Vagina (tissue), 2 donors: ENCODE data around the gene UNC13A.

Experiments used
- POLR2A ChIP-seq, 2 donors: fragments of 450-650 bp; IDR thresholded peaks; one replicate each; pipeline ENCODE4 v1.6.1; 2017; ENCODE audit warnings: antibody characterized with exemption in 2 of 2, mild to moderate bottlenecking in 2 of 2, moderate library complexity in 2 of 2
- POLR2AphosphoS5 ChIP-seq, 2 donors: sonication (generic); formaldehyde crosslinking; IDR thresholded peaks; one replicate each; pipeline ENCODE4 v1.9.0; 2017; ENCODE audit warnings: antibody characterized with exemption in 2 of 2, mild to moderate bottlenecking in 2 of 2, low read depth in 1 of 2; ENCODE audit not compliant: insufficient read depth in 1 of 2
- TF ChIP-seq, protein P1 (sequence below), 3 experiments: fragments of 450-650 bp in 2 of 3; fragments of 200-600 bp in 1 of 3; sonication (generic) in 1 of 3; IDR thresholded peaks; one replicate each; pipeline ENCODE4 v1.5.1; 2017 to 2019; ENCODE audit warnings: antibody characterized with exemption in 3 of 3, mild to moderate bottlenecking in 2 of 3, moderate library complexity in 2 of 3

DNA sequence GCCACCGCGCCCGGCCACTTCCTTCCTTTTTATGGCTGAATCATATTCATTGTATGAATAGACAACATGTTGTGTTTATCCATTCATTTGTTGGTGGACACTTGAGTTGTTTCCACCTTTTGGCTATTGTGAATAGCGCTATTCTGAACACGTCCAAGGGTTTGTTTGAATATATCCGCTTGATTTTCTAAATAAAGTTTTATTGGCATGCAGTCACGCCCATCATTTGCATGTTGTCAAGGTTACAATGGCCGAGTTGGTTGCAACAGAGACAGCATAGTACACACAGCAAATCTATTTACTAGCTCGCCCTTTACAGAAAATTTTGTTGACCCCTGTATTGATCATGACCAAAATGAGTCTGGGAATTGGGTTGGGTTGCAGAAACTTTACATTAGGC is 89.2 kb downstream of the UNC13A start:
- TF ChIP-seq, protein P1, sequence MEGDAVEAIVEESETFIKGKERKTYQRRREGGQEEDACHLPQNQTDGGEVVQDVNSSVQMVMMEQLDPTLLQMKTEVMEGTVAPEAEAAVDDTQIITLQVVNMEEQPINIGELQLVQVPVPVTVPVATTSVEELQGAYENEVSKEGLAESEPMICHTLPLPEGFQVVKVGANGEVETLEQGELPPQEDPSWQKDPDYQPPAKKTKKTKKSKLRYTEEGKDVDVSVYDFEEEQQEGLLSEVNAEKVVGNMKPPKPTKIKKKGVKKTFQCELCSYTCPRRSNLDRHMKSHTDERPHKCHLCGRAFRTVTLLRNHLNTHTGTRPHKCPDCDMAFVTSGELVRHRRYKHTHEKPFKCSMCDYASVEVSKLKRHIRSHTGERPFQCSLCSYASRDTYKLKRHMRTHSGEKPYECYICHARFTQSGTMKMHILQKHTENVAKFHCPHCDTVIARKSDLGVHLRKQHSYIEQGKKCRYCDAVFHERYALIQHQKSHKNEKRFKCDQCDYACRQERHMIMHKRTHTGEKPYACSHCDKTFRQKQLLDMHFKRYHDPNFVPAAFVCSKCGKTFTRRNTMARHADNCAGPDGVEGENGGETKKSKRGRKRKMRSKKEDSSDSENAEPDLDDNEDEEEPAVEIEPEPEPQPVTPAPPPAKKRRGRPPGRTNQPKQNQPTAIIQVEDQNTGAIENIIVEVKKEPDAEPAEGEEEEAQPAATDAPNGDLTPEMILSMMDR (IDR thresholded peaks at IDR 0.05): no peak
- no peak for TF ChIP-seq POLR2A (IDR thresholded peaks at IDR 0.05)
- TF ChIP-seq POLR2AphosphoS5 (IDR thresholded peaks at IDR 0.05; ENCODE audit: insufficient read depth in 1 of 2, low read depth in 1 of 2): no peak
